Fibroblast of skin of scalp (primary cell): ENCODE data around the gene SH3TC1.

ENCODE experiments used
- DNase-seq: peaks from one replicate; pipeline ENCODE4 v3.0.0-alpha.2; 2013

SH3TC1 gene

GRCh38 chr4:8245884-8246833 lies 47.1 kb downstream of the SH3TC1 start:
- no peak for DNase-seq

GRCh38 chr4:8247047-8247930 lies 48.2 kb downstream of the SH3TC1 start:
- DNase-seq = no peak

GRCh38 chr4:8248091-8248490 lies 49.0 kb downstream of the SH3TC1 start:
- DNase-seq = no peak

GRCh38 chr4:8250227-8250626 lies 51.1 kb downstream of the SH3TC1 start:
- no peak for DNase-seq

GRCh38 chr4:8250637-8251036 lies 51.5 kb downstream of the SH3TC1 start:
- no peak for DNase-seq

GRCh38 chr4:8251110-8251883 lies 52.2 kb downstream of the SH3TC1 start:
- DNase-seq = no peak

- DNase-seq = no peak
Measured at GRCh38 chr4:8252301-8253173, 53.4 kb downstream of the SH3TC1 start.

GRCh38 chr4:8254076-8254475 lies 55.0 kb downstream of the SH3TC1 start:
- DNase-seq = no peak

GRCh38 chr4:8255698-8256441 lies 56.8 kb downstream of the SH3TC1 start:
- peak; percentile 84 for DNase-seq

GRCh38 chr4:8257854-8258253 lies 58.8 kb downstream of the SH3TC1 start:
- no peak for DNase-seq

- DNase-seq = no peak
Measured at GRCh38 chr4:8258552-8259212, 59.6 kb downstream of the SH3TC1 start.

GRCh38 chr4:8259743-8260430 lies 60.8 kb downstream of the SH3TC1 start:
- DNase-seq = no peak

GRCh38 chr4:8260656-8261111 lies 61.6 kb downstream of the SH3TC1 start:
- DNase-seq = peak; percentile 80

- peak; percentile 63 for DNase-seq
Measured at GRCh38 chr4:8261851-8262535, 62.9 kb downstream of the SH3TC1 start.

GRCh38 chr4:8262637-8263322 lies 63.7 kb downstream of the SH3TC1 start:
- no peak for DNase-seq

GRCh38 chr4:8263397-8263796 lies 64.3 kb downstream of the SH3TC1 start:
- DNase-seq = no peak

GRCh38 chr4:8264106-8264505 lies 65.0 kb downstream of the SH3TC1 start:
- no peak for DNase-seq
